Raji (cell line): ENCODE data around the gene ZFHX3.

Experiments
- POLR2A ChIP-seq: IDR thresholded peaks from 2 replicates; pipeline ENCODE4 v1.6.1; 2011; ENCODE audit warnings: low read depth, low read length, control low read depth; ENCODE audit not compliant: insufficient read depth

ZFHX3 gene

GRCh38 chr16:73052576-73052975 is 4.6 kb upstream of the ZFHX3 start:
- no peak for TF ChIP-seq POLR2A

DNA sequence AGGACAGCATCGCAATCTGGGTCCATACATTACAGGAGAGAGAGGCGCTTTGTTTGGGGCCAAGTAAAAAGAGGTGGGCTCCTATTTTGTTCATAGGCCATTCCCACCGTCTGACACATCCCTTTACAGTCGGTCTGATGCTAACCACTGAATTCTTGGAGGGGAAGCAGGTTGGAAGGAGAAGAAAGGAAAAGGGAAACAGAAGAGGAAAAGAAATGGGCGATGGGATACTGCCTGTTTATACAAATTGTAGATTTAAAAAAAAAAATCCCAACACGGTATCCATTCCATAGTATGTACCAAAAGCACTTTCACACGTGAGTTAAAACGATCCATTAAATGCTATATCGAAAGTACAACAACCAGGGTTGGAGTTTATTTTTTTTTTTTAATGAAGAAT is 4.0 kb upstream of the ZFHX3 start:
- TF ChIP-seq POLR2A: no peak

GRCh38 chr16:73051226-73051625 is 3.3 kb upstream of the ZFHX3 start:
- no peak for TF ChIP-seq POLR2A

GRCh38 chr16:73050201-73051099 is 2.5 kb upstream of the ZFHX3 start:
- no peak for TF ChIP-seq POLR2A

GRCh38 chr16:73049511-73049910 is 1.6 kb upstream of the ZFHX3 start:
- no peak for TF ChIP-seq POLR2A

GRCh38 chr16:73049091-73049490 is 1.2 kb upstream of the ZFHX3 start:
- no peak for TF ChIP-seq POLR2A

DNA sequence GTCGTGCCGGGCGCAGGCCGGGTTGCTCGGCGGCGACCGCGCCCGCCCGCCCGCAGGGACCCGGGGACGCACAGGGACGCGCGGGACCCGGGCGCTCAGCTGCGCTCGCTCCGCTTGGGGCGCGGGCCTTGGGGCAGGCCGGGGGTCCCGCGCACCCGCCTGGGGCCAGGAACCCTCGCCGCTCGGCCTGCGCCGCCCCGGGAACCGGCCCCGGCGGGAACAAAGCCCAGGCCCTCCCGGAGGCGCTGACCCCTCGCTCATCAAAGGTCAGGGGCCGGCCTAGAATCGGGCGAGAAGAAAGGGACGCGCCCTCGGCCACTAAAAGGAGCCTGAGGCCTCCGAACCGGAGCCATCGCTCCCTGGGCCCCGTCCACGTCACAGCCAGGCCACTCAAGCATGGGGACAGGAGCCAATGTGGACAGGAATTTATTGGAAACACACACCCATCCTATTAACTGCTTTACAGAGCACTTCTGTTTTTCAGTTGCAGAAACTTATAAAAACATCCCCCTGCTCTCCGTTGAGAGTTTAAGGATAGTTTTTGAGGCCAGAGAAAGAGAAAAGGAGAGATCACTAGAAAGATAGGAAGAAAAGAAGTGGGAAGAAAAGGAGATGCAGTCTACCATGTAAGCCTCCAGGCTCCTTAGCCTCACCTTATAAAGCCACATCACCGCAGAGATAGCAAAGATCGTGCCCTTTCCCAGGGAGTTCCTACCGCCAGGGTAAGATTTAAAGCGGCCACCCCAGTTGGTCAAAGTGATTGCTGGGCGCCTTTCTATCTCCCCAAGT is 558 bp upstream of the ZFHX3 start:
- no peak for TF ChIP-seq POLR2A

- no peak for TF ChIP-seq POLR2A
Measured at GRCh38 chr16:73047221-73047535, 750 bp downstream of the ZFHX3 start.

DNA sequence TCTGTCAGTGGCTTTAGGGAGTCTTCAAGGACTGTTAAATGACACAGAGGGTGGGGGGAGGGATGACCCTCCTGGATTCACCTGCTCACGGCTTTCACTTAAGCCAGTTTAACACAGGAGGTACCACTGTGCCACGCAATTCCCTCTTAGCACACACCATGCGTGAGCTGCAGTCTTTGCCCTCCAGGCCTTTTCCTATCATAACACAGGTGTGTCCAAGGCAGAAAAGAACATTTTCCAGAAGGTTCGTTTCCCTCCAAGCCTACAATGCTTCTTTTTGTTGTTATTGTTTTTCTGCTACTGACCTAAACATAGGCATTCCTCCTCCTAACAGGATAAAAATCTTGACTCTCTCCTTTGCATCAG is 1.1 kb downstream of the ZFHX3 start:
- no peak for TF ChIP-seq POLR2A

GRCh38 chr16:73046202-73046848 is 1.6 kb downstream of the ZFHX3 start:
- TF ChIP-seq POLR2A: no peak

GRCh38 chr16:73043828-73044467 is 4.0 kb downstream of the ZFHX3 start:
- TF ChIP-seq POLR2A: no peak

- no peak for TF ChIP-seq POLR2A
Measured at GRCh38 chr16:73042807-73043206, 5.1 kb downstream of the ZFHX3 start.

DNA sequence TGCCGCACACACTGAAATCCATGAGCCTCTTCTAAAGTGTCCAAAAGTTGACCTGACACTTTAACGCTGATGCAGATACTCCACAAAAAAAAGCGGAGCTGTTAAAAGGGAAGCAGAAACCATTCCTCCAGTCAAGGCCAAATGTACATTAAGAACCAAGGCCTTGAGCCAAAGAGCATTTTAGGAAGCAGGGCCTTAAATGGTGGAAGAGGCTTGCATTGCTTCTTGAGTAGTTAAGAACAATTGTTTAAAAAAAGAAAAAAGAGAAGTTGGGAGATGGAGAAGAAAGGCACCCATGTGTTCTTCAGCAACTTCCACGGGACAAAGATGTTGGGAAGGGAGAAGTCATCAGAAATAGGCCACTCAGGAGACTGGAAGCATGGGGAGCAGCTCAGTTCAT is 6.3 kb downstream of the ZFHX3 start:
- no peak for TF ChIP-seq POLR2A

GRCh38 chr16:73040735-73041402 is 7.1 kb downstream of the ZFHX3 start:
- no peak for TF ChIP-seq POLR2A

DNA sequence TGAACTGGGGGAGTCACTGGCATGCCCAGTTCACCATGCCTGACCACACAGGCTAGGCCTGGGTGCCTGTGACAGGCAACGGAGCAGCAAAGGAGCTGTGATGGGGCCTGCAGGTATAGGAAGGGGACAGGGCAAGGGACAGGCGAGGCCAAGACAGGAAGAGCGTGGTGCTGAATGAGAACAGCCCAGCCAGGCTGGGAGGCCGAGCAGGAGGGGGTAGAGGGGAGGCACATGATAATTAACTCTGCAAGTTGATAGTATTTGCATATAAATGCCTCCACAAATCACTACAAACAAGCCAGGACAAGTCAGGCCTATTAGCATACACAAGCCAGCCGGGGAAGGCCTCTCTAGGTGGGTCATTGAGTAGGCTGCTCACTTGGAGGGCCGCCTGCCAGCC is 7.8 kb downstream of the ZFHX3 start:
- no peak for TF ChIP-seq POLR2A
